Endothelial cell of umbilical vein (primary cell): ENCODE data around the gene ORC5.

Source experiments
- CTCF ChIP-seq, 2 donors: IDR thresholded peaks; 1 replicate in 1 of 2; 2 replicates in 1 of 2; pipeline ENCODE4 v1.5.1; 2011; ENCODE audit warnings: low read length in 2 of 2, mild to moderate bottlenecking in 2 of 2, moderate library complexity in 2 of 2, control low read depth in 1 of 2, inconsistent platforms in 1 of 2, low read depth in 1 of 2; ENCODE audit not compliant: insufficient read depth in 1 of 2; ENCODE audit errors: extremely low read depth in 1 of 2
- JUN ChIP-seq: IDR thresholded peaks from 2 replicates; pipeline ENCODE4 v1.6.1; 2011; ENCODE audit warnings: borderline replicate concordance, low read depth; ENCODE audit not compliant: insufficient read length, insufficient read depth
- POLR2A ChIP-seq: IDR thresholded peaks from 2 replicates; pipeline ENCODE4 v1.6.1; 2012; ENCODE audit warnings: low read depth, mild to moderate bottlenecking, control low read depth, low read length

GRCh38 chr7:104160375-104160774 lies 47.4 kb downstream of the ORC5 start:
- TF ChIP-seq CTCF (IDR thresholded peaks at IDR 0.05; ENCODE audit: extremely low read depth in 1 of 2, insufficient read depth in 1 of 2, low read depth in 1 of 2, low read length in 2 of 2): peak; percentile 4 to 10
- TF ChIP-seq JUN: no peak
- no peak for TF ChIP-seq POLR2A
